Type B pancreatic cell (in vitro differentiated cells): ENCODE results near the gene PROSER3. TPM values are rescaled to one million over a fixed set of nuclear protein-coding genes. Genes with fewer than 3 reads are reported as not detected.
A peak's percentile ranks its signal among the peaks of the same experiment; 100 is the strongest.

Experiments
- DNase-seq: peaks from one replicate; pipeline ENCODE4 v3.0.0; 2021; ENCODE audit warnings: mixed read lengths; ENCODE audit not compliant: unreplicated experiment; ENCODE audit errors: extremely low spot score
- H3K27ac Mint-ChIP-seq: 2 replicates; pipeline ENCODE4 v1.8.0; 2021; ENCODE audit warnings: mild to moderate bottlenecking, mixed read lengths
- H3K27me3 Mint-ChIP-seq: 2 replicates; pipeline ENCODE4 v1.8.0; 2021; ENCODE audit warnings: mixed read lengths
- H3K36me3 Mint-ChIP-seq: 2 replicates; pipeline ENCODE4 v1.8.0; 2021; ENCODE audit warnings: mixed read lengths
- H3K4me1 Mint-ChIP-seq: one replicate; pipeline ENCODE4 v1.8.0; 2021; ENCODE audit warnings: mixed read lengths; ENCODE audit not compliant: unreplicated experiment
- H3K4me3 Mint-ChIP-seq: 2 replicates; pipeline ENCODE4 v1.8.0; 2021; ENCODE audit warnings: mild to moderate bottlenecking, mixed read lengths
- H3K9me3 Mint-ChIP-seq: 2 replicates; pipeline ENCODE4 v1.8.0; 2021; ENCODE audit warnings: mixed read lengths
- CTCF ChIP-seq: fragments of 200-600 bp; sonication (generic); conservative IDR thresholded peaks from 2 replicates; pipeline ENCODE4 v1.5.0; 2021; ENCODE audit warnings: antibody characterized with exemption, mild to moderate bottlenecking
- total RNA-seq: library from RNA; stranded (reverse); gene quantifications from 2 replicates; pipeline ENCODE4 v1.2.1, GENCODE V29; 2021; ENCODE audit warnings: low replicate concordance

The PROSER3 gene
- total RNA-seq, 1 donor from 2014 or later, result 48.0 TPM

GRCh38 chr19:35734273-35734672, 23.7 kb upstream of the PROSER3 start:
- no peak for DNase-seq
- Mint-ChIP-seq H3K36me3 (peaks cover 17% of the 10 kb centered on the region), H3K9me3 (no peaks in the 10 kb centered on the region), H3K4me3 (no peak overlapping the region), H3K27me3 (no peaks in the 10 kb centered on the region), H3K27ac (peak overlapping the region; percentile 48), H3K4me1 (peaks cover 5% of the 10 kb centered on the region)
- no peak for TF ChIP-seq CTCF

GRCh38 chr19:35734889-35735288, 23.1 kb upstream of the PROSER3 start:
- peaks cover 17% of the 10 kb centered on the region for H3K36me3 Mint-ChIP-seq
- no peak for TF ChIP-seq CTCF

GRCh38 chr19:35736913-35737886, 20.8 kb upstream of the PROSER3 start:
- Mint-ChIP-seq H3K4me1 (peaks cover 2% of the 10 kb centered on the region), H3K27ac (peak overlapping the region; percentile 73), H3K36me3 (peaks cover 4% of the 10 kb centered on the region), H3K4me3 (peak overlapping the region; percentile 65), H3K9me3 (no peaks in the 10 kb centered on the region), H3K27me3 (no peaks in the 10 kb centered on the region)
- peak; percentile 41 for TF ChIP-seq CTCF
- no peak for DNase-seq

More at GRCh38 chr19:35734889-35735288, 23.1 kb upstream of the PROSER3 start:
- peaks cover 5% of the 10 kb centered on the region for H3K4me1 Mint-ChIP-seq
- no peaks in the 10 kb centered on the region for H3K9me3 Mint-ChIP-seq
- H3K27ac Mint-ChIP-seq, result peak overlapping the region; percentile 48
- no peak overlapping the region for H3K4me3 Mint-ChIP-seq
- no peak for DNase-seq
- no peaks in the 10 kb centered on the region for H3K27me3 Mint-ChIP-seq

- H3K36me3 Mint-ChIP-seq, result peaks cover 4% of the 10 kb centered on the region
- H3K27ac Mint-ChIP-seq, result no peak overlapping the region
- no peaks in the 10 kb centered on the region for H3K9me3 Mint-ChIP-seq
- no peak for TF ChIP-seq CTCF
- peaks cover 3% of the 10 kb centered on the region for H3K4me1 Mint-ChIP-seq
- no peaks in the 10 kb centered on the region for H3K27me3 Mint-ChIP-seq
- peak overlapping the region; percentile 34 for H3K4me3 Mint-ChIP-seq
- DNase-seq, result no peak
These were observed 19.7 kb upstream of the PROSER3 start for GRCh38 chr19:35738021-35738886.

GRCh38 chr19:35738887-35739229, 19.1 kb upstream of the PROSER3 start:
- H3K4me1 Mint-ChIP-seq, result peaks cover 3% of the 10 kb centered on the region
- H3K4me3 Mint-ChIP-seq, result peak overlapping the region; percentile 34
- no peaks in the 10 kb centered on the region for H3K9me3 Mint-ChIP-seq
- no peak overlapping the region for H3K27ac Mint-ChIP-seq
- no peak for TF ChIP-seq CTCF
- no peak for DNase-seq
- peaks cover 4% of the 10 kb centered on the region for H3K36me3 Mint-ChIP-seq
- H3K27me3 Mint-ChIP-seq, result no peaks in the 10 kb centered on the region
